Stimulated activated CD8-positive, alpha-beta memory T cell treated with anti-CD3 and anti-CD28 coated beads, Interleukin-7, amount 100 ng/mL, for 4 hours (primary cell): ENCODE data around the gene SELENOO.
"Not testable (repeated sequence)": the region's sequence is repeated elsewhere in the genome, so short reads cannot be mapped to it uniquely, and the experiment has no call there.

Experiments used
- DNase-seq, 2 donors: peaks; one replicate each; pipeline ENCODE4 v3.0.0-alpha.2; 2020; ENCODE audit warnings: low read depth in 2 of 2

The SELENOO gene

GRCh38 chr22:50200461-50201190 is at the start of gene SELENOO:
Gene SELENOO, plus strand, starts transcription at chr22:50201011. Its CDS starts 26 bp downstream, at chr22:50201037.
- peak; percentile 76 to 88 for DNase-seq

- DNase-seq = no peak
Observed at GRCh38 chr22:50151571-50152537, 49.0 kb upstream of the SELENOO start.

GRCh38 chr22:50153056-50153755 is 47.6 kb upstream of the SELENOO start:
- no peak for DNase-seq

GRCh38 chr22:50153756-50154140 is 47.1 kb upstream of the SELENOO start:
- DNase-seq = no peak

- no peak for DNase-seq
Observed at GRCh38 chr22:50157709-50158375, 43.0 kb upstream of the SELENOO start.

GRCh38 chr22:50160947-50161346 is 39.9 kb upstream of the SELENOO start:
- DNase-seq = no peak

- no peak for DNase-seq
Observed at GRCh38 chr22:50161508-50162390, 39.1 kb upstream of the SELENOO start.

GRCh38 chr22:50162391-50162956 is 38.3 kb upstream of the SELENOO start:
- DNase-seq = no peak

- DNase-seq = no peak
Observed at GRCh38 chr22:50165436-50166123, 35.2 kb upstream of the SELENOO start.

GRCh38 chr22:50167689-50168489 is 32.9 kb upstream of the SELENOO start:
- no peak for DNase-seq

GRCh38 chr22:50168490-50169180 is 32.2 kb upstream of the SELENOO start:
- not testable (repeated sequence) for DNase-seq

- DNase-seq = no peak
Observed at GRCh38 chr22:50169181-50169759, 31.5 kb upstream of the SELENOO start.

GRCh38 chr22:50169774-50170341 is 31.0 kb upstream of the SELENOO start:
- DNase-seq = peak; percentile 28 to 39

- DNase-seq = no peak
Observed at GRCh38 chr22:50170453-50171318, 30.1 kb upstream of the SELENOO start, which contains the start of gene PANX2. Gene PANX2, plus strand, starts transcription at chr22:50170731. Its CDS starts 0 bp downstream, at chr22:50170731.

GRCh38 chr22:50171319-50171964 is 29.4 kb upstream of the SELENOO start:
- DNase-seq = no peak

GRCh38 chr22:50171965-50172421 is 28.8 kb upstream of the SELENOO start:
- DNase-seq = no peak
